Measurements from ENCODE around the gene MIAT.

GRCh38 chr22:26707090-26707489 lies 49.7 kb downstream of the MIAT start:
- no peak for TF ChIP-seq CTCF (conservative IDR thresholded peaks at IDR 0.05; ENCODE audit: low read length)
- TF ChIP-seq EZH2phosphoT487 (IDR thresholded peaks at IDR 0.05; ENCODE audit: borderline replicate concordance) = no peak

Measured in Loucy (cell line).